LNCAP (cell line): ENCODE results near the gene RAPGEF4.

Experiments used
- CTCF ChIP-seq: fragments of 450-650 bp; IDR thresholded peaks from 2 replicates; pipeline ENCODE4 v1.5.1; 2017; ENCODE audit warnings: mild to moderate bottlenecking

The RAPGEF4 gene

DNA sequence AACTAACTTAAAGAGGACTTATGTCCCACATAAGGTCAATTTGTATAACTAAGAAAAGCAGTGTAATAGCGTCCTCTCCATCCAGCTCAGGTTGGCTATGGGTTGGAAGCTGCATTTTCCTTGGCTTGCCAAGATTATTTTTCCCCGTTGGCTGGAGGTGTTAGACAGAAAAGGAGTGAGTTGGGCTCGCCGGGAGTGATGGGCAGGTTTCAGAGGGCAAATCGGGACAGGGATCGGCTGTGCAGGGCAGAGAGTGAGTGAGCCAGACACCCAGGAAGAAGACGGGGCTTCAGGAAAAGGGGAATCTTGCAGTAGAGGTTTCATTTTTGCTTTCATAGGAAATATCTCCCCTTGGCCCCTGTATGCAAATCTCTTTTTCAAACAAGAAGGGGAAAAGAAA lies 298.5 kb downstream of the RAPGEF4 start:
- no peak for TF ChIP-seq CTCF

DNA sequence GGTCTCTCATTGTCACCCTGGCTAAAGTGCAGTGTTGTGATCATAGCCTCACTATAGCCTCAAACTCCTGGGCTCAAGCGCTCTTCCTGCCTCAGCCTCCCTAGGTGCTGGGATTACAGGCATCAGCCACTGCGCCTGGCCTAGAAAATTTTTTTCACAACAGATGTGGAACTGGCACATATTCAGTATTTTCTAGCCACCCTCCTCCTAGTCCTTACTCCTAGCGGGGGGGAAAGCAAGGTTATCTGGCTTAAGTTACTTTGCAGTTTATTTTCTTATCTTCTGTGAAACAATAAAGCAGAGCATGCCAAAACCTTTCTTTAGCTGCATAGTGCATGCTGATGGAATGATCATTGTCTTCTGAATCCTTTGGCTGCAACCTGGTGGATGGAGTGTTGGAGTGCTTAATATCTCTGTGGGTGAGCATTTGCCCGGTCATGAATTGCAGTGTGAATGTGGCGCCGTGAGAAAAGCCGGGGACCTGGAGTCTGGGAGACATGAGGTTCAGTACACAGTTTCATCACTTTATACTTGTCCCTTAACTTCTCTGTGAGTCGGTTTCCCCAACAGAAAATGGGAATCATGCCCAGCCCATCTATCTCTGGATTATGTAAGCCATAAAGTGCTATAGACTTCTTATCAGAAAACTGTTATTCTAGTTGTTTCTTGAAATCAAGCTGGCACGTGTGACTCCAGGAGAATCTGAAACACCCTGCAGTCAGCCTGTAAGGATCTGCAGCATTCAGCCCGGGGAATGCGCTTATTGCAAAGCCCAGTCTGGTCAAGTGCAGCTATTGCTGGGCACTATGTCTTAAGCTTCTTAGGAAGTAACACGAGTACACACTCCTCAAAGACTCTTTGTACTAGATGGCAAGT lies 301.8 kb downstream of the RAPGEF4 start:
- no peak for TF ChIP-seq CTCF

DNA sequence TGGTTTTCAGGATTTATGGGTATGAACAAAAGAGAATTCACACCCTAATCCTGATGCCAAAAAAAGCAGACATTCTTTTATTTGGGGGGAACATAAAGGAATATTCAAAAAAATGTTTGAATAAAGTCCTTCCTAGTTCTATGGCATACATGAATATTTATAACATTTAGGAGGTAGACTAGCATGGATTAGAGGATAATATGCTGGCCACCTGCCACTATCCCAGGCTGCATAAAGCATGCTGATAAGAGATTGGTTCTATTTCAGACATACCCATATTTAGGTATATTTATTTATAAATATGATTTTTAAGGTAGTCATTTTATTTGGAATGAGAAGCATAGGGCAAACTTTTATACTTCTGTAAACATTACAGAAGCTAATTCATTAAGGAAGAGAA lies 305.1 kb downstream of the RAPGEF4 start:
- no peak for TF ChIP-seq CTCF

DNA sequence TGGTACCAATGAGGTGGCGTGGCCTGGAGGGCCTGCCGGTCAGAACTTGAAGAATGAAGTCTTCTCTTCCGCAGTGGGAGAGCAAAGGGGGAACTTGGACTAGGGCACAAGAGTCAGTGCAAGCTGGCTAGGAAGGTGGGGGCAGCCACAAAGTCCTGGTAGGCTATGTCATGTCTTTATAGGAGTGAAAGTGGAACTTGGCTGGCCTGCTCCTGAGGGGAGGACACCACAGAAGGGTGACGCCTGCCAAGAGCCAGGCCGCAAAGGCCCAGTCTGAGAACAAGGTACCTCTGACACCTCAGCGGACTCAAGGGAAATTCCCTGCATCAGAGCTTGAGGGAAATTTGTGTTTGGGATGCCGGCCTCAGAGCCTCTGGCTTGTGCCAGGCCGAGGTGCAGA lies 307.8 kb downstream of the RAPGEF4 start:
- no peak for TF ChIP-seq CTCF

DNA sequence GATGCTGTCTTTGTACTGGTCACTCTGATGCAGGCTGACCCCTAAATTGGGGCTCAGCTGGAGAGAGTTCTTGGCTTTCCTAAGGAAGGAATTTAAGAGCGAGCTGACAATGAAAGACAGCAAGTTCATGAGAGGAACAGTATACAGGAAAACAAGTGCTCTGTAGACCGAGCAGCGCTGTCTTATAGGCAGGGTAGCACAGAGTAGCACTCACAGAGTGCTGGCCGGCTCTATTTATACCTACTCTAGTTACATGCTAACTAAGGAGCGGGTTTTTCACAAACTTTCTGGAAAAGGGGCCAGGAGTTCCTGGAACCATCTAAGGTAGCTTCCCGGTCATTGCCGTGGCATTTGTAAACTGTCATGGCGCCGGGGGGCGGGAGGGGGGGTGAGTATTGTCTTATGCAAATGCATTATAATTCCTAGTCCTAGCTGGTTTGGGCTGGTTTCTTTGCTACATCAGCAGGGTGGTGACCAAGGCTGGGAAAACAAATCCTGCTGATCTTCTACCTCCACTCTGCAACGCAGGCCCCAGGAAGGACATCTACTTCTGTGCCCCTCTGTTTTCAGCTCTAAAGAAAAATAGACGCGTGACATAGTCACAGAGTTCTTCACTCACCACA lies 308.4 kb downstream of the RAPGEF4 start:
- no peak for TF ChIP-seq CTCF

GRCh38 chr2:173044686-173045085 lies 309.0 kb downstream of the RAPGEF4 start:
- no peak for TF ChIP-seq CTCF

- no peak for TF ChIP-seq CTCF
These were observed 309.5 kb downstream of the RAPGEF4 start for GRCh38 chr2:173045181-173045580.
